Midbrain (tissue), 1 donor: ENCODE data around the gene RNF19B.
A peak's percentile ranks its signal among the peaks of the same experiment; 100 is the strongest.

Source experiments
- DNase-seq: peaks from one replicate; lab custom pipeline; 2025; lab: John Stamatoyannopoulos, UW

The RNF19B gene

GRCh38 chr1:32900371-32900955 is 64.1 kb downstream of the RNF19B start:
- no peak for DNase-seq

- no peak for DNase-seq
These were observed 64.9 kb downstream of the RNF19B start for GRCh38 chr1:32899586-32900296.

- DNase-seq = no peak
These were observed 65.7 kb downstream of the RNF19B start for GRCh38 chr1:32898958-32899357.

- no peak for DNase-seq
These were observed 66.6 kb downstream of the RNF19B start for GRCh38 chr1:32898056-32898455.

GRCh38 chr1:32897082-32898049 is 67.2 kb downstream of the RNF19B start:
- no peak for DNase-seq

GRCh38 chr1:32896451-32896850 is 68.2 kb downstream of the RNF19B start:
- DNase-seq = no peak

GRCh38 chr1:32895325-32896215 is 69.0 kb downstream of the RNF19B start:
- no peak for DNase-seq

GRCh38 chr1:32894681-32895080 is 69.9 kb downstream of the RNF19B start:
- DNase-seq = no peak

- DNase-seq = no peak
These were observed 70.5 kb downstream of the RNF19B start for GRCh38 chr1:32894019-32894600.

- DNase-seq = peak; percentile 37
These were observed 71.2 kb downstream of the RNF19B start for GRCh38 chr1:32893198-32894018.

- DNase-seq = peak; percentile 71
These were observed 72.0 kb downstream of the RNF19B start for GRCh38 chr1:32892368-32893197.

GRCh38 chr1:32891630-32892029 is 73.0 kb downstream of the RNF19B start:
- no peak for DNase-seq

GRCh38 chr1:32891241-32891570 is 73.4 kb downstream of the RNF19B start:
- DNase-seq = no peak

- no peak for DNase-seq
These were observed 73.9 kb downstream of the RNF19B start for GRCh38 chr1:32890516-32891240.

GRCh38 chr1:32889731-32890278 is 74.8 kb downstream of the RNF19B start:
- no peak for DNase-seq

GRCh38 chr1:32888677-32889420 is 75.8 kb downstream of the RNF19B start:
- no peak for DNase-seq

- DNase-seq = no peak
These were observed 76.5 kb downstream of the RNF19B start for GRCh38 chr1:32888134-32888533.

GRCh38 chr1:32887623-32888022 is 77.0 kb downstream of the RNF19B start:
- DNase-seq = no peak
